Measurements from ENCODE around the gene BRD4. TPM values are rescaled to one million over a fixed set of nuclear protein-coding genes. Genes with fewer than 3 reads are reported as not detected.
A peak's percentile ranks its signal among the peaks of the same experiment; 100 is the strongest.

BRD4 gene
- total RNA-seq, 1 donor = 25.3 TPM

GRCh38 chr19:15283141-15283883 is 49.0 kb downstream of the BRD4 start:
- DNase-seq (ENCODE audit: low read depth) = peak; percentile 83
- H3K4me3 ChIP-seq (ENCODE audit: low read depth, low read length) = no peak overlapping the region
- TF ChIP-seq CTCF (IDR thresholded peaks at IDR 0.05; ENCODE audit: insufficient read depth, low read length) = no peak

GRCh38 chr19:15282311-15282705 is 50.0 kb downstream of the BRD4 start:
- no peak for TF ChIP-seq CTCF (IDR thresholded peaks at IDR 0.05; ENCODE audit: insufficient read depth, low read length)
- DNase-seq (ENCODE audit: low read depth) = no peak
- no peak overlapping the region for H3K4me3 ChIP-seq (ENCODE audit: low read depth, low read length)

GRCh38 chr19:15280915-15281683 is 51.2 kb downstream of the BRD4 start:
- peak overlapping the region; percentile 13 for H3K4me3 ChIP-seq (ENCODE audit: low read depth, low read length)
- peak; percentile 17 for TF ChIP-seq CTCF (IDR thresholded peaks at IDR 0.05; ENCODE audit: insufficient read depth, low read length)
- DNase-seq (ENCODE audit: low read depth) = peak; percentile 86

GRCh38 chr19:15280048-15280725 is 52.2 kb downstream of the BRD4 start:
- no peak for DNase-seq (ENCODE audit: low read depth)
- TF ChIP-seq CTCF (IDR thresholded peaks at IDR 0.05; ENCODE audit: insufficient read depth, low read length) = no peak
- no peak overlapping the region for H3K4me3 ChIP-seq (ENCODE audit: low read depth, low read length)

GRCh38 chr19:15279326-15279904 is 52.9 kb downstream of the BRD4 start:
- TF ChIP-seq CTCF (IDR thresholded peaks at IDR 0.05; ENCODE audit: insufficient read depth, low read length) = no peak
- no peak overlapping the region for H3K4me3 ChIP-seq (ENCODE audit: low read depth, low read length)
- no peak for DNase-seq (ENCODE audit: low read depth)

- no peak for TF ChIP-seq CTCF (IDR thresholded peaks at IDR 0.05; ENCODE audit: insufficient read depth, low read length)
- no peak overlapping the region for H3K4me3 ChIP-seq (ENCODE audit: low read depth, low read length)
- peak; percentile 20 for DNase-seq (ENCODE audit: low read depth)
Measured at GRCh38 chr19:15276620-15277215, 55.6 kb downstream of the BRD4 start.
